T-helper 2 cell (primary cell): ENCODE results near the gene OPCML.

Experiments
- DNase-seq, 5 experiments: peaks; one replicate each; pipeline versions ENCODE4 v3.0.0 to v3.0.0-alpha.2; 2012 to 2022

The OPCML gene

DNA sequence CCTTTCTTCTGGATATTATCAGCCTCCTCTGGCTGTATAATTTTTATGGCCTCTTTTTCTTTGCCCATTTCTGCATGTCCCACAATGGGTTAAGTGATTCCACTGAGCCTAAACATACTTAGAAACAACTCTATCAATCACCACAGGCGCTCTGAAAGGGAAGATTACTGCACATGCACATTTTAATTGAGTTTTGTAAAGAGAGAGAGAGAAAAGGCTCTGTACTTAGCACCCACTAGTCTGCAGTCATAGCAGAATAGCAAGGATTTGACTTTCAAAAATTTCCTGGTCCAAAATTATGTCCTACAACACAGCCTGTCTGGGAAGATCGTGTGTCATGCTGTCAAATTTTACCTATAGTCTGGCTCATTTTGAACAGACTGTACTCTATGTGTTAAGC is 758.5 kb downstream of the OPCML start:
- DNase-seq, result no peak

DNA sequence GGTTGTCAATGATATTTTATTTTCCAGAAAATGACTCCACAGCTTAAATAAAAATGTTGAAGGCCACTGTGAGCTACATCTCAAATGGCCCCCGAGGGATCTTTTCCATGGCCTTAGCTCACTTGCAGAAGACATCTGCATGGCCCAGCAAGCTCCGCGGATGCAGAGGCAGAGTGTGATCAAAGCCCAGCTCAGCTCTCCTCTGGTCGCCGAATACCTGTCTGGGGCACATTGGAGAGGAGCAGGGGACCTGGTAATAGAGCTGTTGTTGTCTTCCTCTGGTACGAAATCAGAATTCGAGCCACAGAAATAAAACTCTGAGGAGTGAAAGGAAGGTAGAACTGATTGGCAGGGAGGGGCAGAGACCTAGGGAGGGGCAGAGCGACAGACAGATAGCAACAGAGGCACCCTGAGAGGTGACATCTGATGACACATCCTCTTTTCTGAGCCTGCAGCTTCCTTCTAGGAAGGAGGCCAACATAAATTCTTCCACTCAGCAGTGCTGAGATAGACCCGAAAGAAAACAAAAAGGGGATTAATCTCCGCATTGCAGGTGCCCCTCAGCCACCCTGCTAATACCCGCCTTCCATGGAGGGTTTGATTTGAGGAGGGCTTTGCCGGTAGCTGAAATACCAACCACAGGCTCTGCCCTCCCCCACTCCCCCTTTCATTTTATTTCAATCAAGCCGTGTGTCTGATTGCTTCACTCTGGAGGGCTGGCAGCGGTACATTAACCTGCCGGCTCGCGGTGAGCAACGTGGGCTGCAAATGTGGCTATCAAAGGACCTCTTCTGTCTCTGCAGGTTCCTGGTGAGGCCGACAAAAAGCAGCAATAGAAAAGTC is 759.4 kb downstream of the OPCML start:
- DNase-seq, result no peak

DNA sequence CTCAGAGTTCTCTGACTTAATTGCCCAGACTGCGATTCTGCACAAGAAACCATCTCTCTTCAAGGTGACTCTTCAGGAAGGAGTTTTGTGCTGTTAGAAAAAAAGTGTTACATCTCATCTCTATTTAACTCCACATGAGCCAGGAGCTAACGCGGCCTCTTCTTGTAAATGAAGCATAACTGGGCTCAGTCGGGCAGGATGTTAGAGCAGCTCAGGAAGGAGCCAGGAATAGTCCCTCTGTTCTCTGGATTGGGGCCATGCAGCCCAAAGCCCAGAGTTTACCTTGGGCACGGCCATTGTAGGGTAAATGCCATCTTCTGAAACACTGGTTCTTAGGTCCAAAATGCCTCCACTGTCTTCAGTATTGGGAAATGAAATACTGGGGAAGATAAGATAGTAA is 760.6 kb downstream of the OPCML start:
- no peak for DNase-seq

DNA sequence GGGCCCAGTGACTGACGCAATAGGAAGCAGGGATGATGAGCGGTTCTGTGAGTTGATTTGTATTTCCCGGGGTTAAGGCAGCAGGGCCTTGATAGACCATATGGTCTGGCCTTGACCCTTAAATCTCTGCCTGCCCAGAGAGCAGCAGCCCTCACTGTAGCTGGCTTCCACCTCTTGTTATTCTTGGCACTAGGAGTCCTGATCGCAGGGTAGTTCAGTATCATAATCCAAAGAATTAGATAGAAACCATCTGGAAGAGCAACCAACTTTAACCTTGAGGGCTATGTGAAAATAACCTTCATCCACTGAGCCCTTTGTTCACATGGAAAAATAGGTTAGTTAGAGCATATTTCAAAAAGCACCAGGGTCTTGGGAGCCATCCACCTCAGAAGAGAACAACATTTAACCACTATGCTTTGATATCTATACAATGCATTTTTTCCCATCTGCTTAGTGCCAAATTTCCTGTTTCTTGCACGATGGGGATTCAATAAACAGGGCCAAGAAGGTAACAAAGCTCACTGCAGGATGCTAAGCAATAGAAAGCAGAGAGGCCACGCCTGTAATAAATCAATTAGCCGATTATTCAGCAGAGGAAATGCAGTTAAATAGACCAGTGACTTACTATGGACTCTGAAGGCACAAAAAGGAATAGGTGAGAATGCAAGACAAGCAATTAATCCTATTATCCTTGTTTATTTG is 761.3 kb downstream of the OPCML start:
- DNase-seq, result no peak

DNA sequence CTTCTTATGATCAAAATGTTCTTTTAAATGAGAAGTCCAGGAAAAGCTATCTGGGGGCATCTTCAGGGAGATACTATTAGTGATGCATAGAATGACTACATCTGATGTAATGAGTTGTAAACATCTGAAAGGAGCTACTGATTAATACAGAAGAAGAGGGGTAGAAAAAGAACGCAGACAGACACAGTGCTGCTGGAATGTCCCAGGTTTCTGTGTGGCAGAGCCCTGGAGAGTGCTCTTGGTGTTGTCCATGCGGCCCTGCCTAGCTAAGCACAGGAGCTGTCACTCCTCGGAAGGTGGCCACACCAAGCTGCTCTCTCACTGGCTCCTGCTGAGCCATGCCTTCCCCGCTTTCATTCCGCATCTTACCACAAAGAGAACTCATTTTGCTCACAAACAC is 768.8 kb downstream of the OPCML start:
- DNase-seq, result no peak

DNA sequence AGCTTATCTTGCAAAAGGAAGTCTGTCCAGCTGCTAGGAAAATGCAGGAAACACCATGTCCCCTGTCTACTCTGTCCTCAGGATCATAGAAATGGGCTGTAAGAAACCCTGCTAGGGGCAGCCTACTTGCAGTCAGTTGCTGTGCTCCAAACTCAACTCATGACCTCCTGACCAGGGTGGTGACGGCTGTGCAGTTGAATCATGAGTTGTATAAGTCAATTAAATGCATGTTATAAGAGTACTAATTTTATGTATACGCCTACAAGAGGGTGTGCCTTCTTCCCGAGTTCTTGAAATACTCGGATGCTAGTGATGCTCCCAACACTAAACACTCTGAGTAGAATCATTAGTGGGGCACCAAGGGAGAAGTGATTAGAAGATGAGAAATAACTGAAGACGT is 776.4 kb downstream of the OPCML start:
- no peak for DNase-seq

DNA sequence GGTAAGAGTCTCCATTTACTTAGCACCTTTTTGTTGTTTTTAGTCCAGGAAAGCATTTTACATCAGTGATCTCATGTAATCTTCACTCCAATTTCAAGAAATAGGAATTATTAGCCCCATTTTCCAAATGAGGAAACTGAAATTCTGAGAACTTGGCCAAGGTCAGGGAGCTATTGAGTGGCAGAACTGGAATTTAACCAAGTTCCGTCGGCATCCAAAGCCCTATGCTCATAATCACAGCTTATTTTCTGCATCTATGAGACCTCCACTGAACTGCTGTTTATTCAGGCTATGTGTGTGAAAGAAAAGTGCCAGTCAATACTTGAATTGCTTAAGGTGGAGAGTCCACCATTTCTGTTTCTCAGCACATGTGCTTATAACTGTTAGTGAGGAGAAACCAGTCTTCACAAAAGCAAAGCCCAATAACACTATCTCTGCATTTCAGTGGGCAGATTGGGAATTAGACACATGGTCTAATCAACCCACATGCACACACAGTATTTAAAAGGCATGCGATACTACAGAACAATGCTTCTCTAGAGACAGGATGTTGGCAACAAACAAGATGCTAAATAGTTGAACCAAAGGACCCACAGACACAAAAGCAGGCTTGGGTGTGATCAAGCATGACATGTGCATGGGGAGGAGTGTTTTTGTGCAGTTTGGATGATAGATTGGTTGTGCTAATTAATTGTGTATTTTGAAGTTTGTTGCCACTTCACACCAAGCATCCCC is 780.6 kb downstream of the OPCML start:
- DNase-seq, result no peak

DNA sequence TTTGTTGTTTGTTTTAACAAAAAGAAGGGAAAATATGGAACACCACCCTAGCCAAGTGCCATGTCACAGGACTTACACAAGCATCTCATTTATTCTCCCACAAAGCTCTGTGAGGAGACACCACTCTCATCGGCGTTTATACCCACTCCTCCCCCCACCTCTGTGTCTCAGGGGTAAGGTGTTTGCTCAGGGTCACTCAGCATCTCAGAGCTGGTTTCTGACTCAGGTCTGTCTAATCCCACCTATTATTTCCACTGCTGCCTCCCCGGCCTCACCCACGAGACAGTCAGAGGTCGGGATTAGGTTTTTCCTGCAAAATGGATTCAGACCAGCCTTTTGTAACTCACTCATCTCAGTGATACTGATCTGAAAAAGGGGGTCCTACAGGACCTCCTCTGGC is 786.0 kb downstream of the OPCML start:
- no peak for DNase-seq

DNA sequence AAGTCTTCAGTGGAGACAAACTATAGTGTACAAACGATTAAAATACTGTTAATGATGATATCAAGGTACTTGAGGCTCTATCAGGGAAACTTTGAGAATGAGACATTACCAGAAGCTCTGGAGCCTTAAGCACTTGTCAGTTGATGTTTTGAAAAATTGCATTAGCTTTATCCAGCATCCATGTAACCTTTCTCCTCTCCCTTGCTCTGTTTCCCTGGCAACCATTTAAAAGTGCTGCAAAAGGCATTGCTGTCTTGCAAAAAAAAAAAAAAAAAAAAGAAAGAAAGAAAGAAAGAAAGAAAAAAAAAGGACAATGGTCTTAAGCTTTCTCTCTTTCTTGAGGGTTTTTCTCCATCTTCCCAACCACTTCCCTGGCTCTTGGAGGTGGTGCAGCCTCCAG is 787.0 kb downstream of the OPCML start:
- DNase-seq, result no peak

DNA sequence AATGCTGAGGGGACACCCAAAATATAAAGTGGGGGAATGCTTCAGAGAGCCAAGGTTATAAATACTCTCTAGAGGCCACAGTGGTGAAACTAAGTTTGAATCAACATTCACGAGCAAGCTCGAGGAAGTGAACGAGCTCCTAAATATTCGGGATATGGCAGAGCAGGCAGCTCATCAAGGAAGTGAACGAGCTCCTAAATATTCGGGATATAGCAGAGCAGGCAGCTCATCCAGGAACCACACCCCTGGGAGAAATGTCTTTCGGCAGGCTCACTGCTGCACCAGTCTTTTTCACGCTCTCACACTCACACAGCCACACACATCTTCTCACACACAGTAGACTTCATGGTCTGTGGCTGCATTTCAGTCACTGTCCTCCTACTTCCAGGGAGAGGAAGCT is 787.5 kb downstream of the OPCML start:
- DNase-seq, result no peak

DNA sequence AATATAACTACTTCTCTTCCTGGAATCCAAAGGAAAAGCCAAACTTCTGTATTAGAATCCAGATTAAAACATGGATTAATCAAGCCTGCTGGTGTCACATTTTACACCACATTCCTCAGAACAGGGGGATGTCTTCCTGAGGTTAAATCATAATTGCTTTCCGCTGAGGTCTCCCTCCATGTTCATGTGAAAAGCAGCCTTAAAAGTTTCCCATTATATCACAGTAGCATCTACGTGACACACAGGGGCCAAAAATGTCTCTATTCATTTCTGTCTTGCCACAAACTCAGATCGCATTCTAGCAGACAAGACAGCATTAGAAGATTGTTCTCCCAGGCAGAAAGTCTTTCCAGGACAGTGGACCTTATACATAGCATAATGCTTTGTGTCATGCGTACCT is 788.7 kb downstream of the OPCML start:
- DNase-seq, result no peak

DNA sequence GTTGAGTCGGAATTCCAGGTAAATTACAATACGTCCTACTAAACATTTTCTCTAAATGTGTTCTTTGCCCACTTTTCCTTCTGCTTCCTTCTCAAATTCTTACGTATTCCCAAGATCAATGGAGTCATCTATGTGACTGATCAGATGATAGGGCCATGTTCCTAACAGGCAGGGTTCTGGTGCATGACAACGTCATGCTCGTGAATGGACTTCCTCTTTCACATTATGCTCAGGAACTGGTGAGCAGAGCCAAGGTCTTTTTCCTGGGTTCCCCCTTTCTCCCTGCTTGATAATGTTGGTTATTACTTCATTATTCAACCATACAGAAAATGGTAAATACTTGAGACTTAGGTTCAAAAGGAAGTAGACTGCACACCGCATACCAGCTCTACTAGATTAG is 789.4 kb downstream of the OPCML start:
- no peak for DNase-seq

DNA sequence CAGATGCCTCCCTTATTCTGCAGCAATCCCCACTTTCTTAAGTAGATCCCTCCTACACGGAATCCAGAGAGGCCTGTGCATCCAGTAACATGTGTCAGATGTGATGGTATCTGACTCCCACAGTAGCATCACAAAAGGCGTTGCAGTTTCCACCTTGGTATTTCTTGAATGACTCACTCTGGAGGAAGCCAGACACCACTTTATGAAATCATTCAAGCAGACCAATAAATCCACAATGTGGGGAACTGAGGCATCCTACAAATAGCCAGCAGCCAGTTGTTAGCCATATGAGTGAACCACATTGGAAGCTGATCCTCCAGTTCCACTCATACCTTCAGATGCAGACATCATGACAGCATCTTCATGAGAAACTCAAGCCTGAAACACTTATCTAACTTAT is 798.1 kb downstream of the OPCML start:
- DNase-seq, result no peak

DNA sequence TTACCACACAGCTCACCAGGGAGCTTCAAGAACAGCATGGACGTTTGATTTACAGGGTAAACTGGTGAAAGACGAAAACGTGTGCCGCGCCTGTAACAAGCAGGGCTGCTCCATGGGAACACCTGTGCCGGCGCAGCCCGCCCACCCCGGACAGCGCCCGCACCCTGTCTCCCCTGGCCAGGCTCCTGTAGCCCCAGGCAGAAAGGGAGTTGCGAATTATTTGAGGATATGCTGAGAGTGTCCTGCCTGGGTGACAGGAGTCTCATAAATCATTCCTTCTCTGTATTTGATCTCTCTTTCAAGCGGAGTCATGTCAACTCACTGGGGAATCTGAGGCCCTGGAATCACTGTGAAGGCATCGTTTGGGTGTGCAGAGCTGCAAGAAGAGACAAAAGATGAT is 804.3 kb downstream of the OPCML start:
- no peak for DNase-seq

DNA sequence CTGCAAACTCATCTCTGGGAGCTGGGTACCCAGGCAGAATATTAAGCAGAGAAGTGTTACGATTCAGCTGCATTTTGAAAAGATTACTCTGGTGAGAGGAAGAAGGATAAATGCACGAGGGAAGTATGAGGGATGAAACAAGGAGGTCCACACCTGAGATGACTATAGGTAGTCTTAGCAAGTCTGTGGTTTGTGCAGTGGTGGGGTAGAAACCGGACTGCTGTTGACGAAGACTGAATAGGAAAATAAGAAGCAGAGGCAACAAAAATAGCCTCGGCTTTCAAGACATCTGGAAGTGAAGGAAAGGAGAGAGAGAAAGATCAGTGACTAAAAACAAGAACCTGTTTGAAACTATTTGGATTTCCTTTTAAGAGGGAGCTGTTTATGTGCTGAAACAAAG is 810.8 kb downstream of the OPCML start:
- no peak for DNase-seq

DNA sequence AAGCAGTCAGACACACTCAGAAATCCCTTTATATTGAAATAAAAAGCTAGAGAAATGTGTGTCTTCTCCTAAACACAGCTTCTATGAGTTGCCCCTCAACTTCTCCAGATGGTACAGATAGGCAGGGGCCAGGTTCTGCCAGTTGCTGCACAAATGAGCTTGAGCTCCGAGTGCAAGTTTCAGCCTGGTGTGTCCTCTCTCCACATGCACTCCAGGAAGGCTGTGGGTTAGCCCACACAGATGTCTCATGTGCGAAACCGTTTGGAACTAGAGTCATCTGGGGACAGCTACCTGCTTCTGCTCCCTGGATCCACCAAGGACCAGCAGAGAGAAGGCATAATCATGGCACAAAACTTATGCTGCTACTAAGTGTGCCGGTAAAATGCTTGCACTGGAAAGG is 812.6 kb downstream of the OPCML start:
- DNase-seq, result peak in 1 of 5 experiments; percentile 3

DNA sequence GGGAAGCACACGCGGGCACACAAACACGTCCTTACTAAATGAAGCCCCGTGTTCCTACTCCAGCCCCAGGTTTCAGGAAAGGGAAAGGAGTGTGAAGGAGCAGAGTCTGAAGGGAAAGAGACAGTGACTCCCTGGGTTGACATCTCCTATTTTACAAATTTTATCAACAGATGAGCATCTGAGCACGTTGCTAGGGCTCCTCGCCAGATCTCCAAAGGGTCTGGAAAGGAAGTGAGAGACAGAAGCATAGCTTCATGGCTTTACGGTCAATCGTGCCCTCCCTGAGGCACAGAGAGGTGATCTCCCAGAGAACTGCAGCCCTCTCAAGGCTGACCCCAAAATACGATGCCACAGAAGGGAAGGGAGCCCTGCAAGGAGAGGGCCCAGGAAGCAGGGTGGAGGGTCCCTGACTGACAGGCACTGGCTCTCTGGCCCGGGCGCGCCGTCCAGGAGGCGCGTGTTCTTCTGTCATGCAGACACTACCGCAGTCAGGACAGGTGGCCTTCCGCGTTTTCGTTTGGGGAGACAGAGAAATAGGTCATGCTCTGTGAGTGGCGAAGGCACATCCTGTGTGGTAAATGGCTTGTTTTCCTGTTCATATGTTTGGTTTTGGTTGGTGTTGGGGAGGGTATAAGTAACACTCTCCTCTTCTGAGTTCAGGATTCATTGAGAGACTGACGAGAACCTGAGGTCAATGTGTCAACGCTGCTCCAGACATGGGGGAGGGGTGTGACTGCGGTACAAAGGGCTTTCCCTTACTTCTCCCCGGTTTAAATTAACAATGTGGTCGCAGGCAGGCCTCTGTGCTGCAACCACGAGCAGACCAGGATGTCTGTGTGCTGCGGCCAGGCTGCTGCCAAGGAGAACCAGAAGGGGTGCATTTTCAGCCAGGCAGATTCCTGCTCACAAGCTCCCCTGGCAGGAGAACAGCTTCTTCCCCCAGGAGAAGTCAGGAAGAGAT is 813.3 kb downstream of the OPCML start:
- DNase-seq, result peak in 2 of 5 experiments; percentile 76 to 89

DNA sequence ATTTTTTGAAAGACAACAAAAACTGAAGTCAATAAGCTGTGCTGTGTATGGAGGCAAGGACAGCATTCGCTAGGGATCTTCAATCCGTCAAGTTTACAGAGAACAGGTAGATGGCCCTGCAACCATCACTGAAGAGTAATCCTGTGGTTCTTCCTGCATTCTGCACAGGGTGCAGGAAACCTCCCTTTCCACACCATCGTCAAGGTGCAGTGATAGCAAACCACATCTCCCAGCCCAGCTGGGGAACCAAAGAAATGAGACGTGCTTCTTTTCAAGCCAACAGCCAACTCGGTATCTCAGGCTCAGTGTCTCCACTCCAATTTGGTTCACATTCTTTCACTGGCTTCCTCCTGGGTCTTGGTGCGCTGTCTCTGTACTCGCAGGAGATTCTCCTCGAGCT is 814.5 kb downstream of the OPCML start:
- peak in 1 of 5 experiments; percentile 24 for DNase-seq

DNA sequence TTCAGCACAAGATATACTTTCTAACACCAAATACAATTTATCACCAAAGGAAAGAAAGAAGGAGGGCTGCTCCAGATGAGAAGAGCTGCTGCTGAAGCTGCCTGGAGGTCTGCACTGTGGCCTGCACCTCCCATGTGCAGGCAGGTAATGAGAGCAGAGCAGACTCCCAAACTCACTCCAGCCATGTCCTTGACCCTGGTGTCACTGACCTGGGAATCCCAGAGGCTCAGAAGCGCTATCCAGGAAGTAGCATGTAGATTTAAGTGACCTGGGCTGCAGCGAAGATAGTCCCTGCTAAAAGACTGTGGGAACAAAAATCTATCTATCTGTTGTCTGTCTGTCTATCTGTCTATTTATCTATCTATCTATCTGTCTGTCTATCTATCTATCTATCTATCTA is 816.3 kb downstream of the OPCML start:
- DNase-seq, result no peak

DNA sequence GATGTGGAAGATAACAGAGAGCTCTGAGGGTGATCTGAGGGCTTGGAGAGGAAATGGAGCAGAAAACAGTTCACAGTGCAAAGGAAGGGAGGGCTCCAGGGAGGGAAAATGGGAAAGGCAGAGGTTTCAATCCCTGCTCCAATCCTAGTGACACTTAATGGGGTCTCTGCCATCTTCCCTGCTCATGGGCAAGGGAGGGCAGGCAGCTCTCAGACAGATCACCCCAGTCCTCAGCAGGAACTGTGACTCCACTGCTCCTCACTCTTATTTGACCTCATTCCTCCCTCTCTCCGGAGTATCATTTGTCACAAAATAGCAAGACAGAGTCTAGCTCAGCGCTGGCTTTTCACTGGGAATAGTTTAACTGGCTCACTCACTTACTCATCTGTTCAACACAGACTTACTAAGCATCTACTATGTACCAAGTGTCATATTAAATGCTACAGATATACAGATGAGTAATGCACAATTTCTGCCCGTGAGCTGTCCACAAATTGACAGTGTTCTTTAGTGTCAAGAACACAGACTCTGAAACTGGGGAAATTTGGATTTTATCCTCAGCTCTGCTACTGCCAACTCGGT is 817.4 kb downstream of the OPCML start:
- DNase-seq, result no peak

DNA sequence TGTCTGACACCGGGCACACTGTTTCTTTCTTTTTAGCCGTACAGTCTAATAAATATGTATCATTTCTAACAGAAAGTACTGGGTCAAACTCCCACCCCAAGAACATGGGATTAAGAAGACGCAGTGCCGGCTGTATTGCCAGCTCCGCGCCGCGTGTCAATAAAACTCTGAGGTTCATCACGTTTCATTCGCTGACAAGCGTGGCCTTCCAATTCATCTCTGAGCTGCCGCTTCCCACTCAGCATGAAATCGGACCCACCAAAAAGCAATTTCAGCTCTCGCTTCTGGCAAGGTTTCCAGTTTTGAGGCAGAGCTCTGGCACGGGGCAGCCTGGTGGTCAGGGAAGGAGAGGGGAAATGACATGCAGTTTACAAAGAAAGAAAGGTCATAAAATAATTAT is 819.8 kb downstream of the OPCML start:
- DNase-seq, result no peak

DNA sequence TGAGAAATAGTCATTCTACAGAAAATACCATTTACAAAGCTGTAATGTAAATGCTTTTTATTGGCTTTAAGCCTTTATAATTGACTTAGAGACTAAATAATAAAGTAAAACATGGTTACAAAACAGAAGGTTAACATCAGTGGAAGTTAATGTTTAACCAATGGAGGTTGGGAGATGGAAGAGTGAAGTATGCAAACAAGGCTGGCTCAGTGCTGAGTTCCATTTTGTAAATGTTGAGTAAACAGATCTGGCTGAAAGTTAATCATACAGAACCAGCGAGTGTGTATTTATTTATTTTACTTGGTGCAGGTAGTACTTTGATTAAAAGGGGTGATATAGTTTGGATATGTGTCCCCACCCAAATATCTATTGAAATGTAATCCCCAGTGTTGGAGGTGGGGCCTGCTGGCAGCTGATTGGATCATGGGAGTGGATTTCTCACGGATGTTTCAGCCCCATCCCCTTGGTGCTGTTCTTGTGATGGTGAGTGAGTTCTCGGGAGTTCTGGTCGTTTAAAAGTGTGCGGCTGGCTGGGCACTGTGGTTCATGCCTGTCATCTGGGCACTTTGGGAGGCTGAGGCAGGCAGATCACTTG is 827.4 kb downstream of the OPCML start:
- no peak for DNase-seq
